PC-9 (cell line): Measurements from ENCODE around the gene GSTO1. TPM values are rescaled to one million over a fixed set of nuclear protein-coding genes. Genes with fewer than 3 reads are reported as not detected.
A peak's percentile ranks its signal among the peaks of the same experiment; 100 is the strongest.

ENCODE experiments used
- BruUV-seq: library from RNA; stranded (reverse); fragments of 400-500 nt; replicated peaks from 2 replicates; lab custom pipeline; 2021; lab: Mats Ljungman, UMichigan
- CTCF ChIA-PET: fragments of 300-600 bp; sonication (Branson Sonifier 250); formaldehyde crosslinking; loops from one replicate; lab custom pipeline; 2022; ENCODE audit warnings: antibody characterized with exemption; lab: Charles Lee
- POLR2A ChIA-PET: fragments of 300-600 bp; sonication (Branson Sonifier 250); formaldehyde crosslinking; loops from one replicate; lab custom pipeline; 2022; ENCODE audit warnings: antibody characterized with exemption; ENCODE audit not compliant: unreplicated experiment; lab: Charles Lee
- DNase-seq, 2 experiments: peaks; one replicate each; pipeline versions ENCODE4 v3.0.0 to v3.0.0-alpha.2; 2015 to 2022; ENCODE audit warnings: mixed read lengths in 1 of 2
- H2AFZ ChIP-seq: fragments of 200-600 bp; sonication (generic); 2 replicates; pipeline ENCODE4 v1.8.1; 2017; ENCODE audit warnings: antibody characterized with exemption
- H3F3A ChIP-seq: fragments of 200-600 bp; sonication (generic); 2 replicates; pipeline ENCODE4 v1.8.1; 2017; ENCODE audit warnings: antibody characterized with exemption, mild to moderate bottlenecking, low read depth; ENCODE audit not compliant: insufficient read depth
- H3K27ac ChIP-seq: fragments of 200-600 bp; sonication (generic); 2 replicates; pipeline ENCODE4 v1.6.1; 2016; ENCODE audit warnings: mixed run types
- H3K27me3 ChIP-seq: fragments of 200-600 bp; sonication (generic); 2 replicates; pipeline ENCODE4 v1.6.1; 2016; ENCODE audit warnings: low read depth, mixed run types; ENCODE audit not compliant: insufficient read depth
- H3K36me3 ChIP-seq: fragments of 200-600 bp; sonication (generic); 2 replicates; pipeline ENCODE4 v1.6.1; 2016; ENCODE audit warnings: low read depth, mixed run types
- H3K4me1 ChIP-seq: fragments of 200-600 bp; sonication (generic); replicated peaks from 2 replicates; pipeline ENCODE4 v1.6.1; 2016; ENCODE audit warnings: mixed run types; ENCODE audit not compliant: insufficient read depth
- H3K4me2 ChIP-seq: fragments of 200-600 bp; sonication (generic); 2 replicates; pipeline ENCODE4 v1.6.1; 2017; ENCODE audit warnings: mixed run types
- H3K4me3 ChIP-seq: fragments of 200-600 bp; sonication (generic); 2 replicates; pipeline ENCODE4 v1.6.1; 2016; ENCODE audit warnings: mixed run types
- H3K79me2 ChIP-seq: fragments of 200-600 bp; sonication (generic); 2 replicates; pipeline ENCODE4 v1.6.1; 2017; ENCODE audit warnings: low read depth, mixed run types
- H3K9me2 ChIP-seq: fragments of 200-600 bp; sonication (generic); 2 replicates; pipeline ENCODE4 v1.8.1; 2017; ENCODE audit warnings: mild to moderate bottlenecking; ENCODE audit not compliant: insufficient read depth
- H3K9me3 ChIP-seq: fragments of 200-600 bp; sonication (generic); 2 replicates; pipeline ENCODE4 v1.8.1; 2016; ENCODE audit warnings: low read depth; ENCODE audit not compliant: insufficient read depth
- H4K20me1 ChIP-seq: fragments of 200-600 bp; sonication (generic); 2 replicates; pipeline ENCODE4 v1.8.1; 2017; ENCODE audit not compliant: insufficient read depth
- CTCF ChIP-seq: fragments of 200-600 bp; sonication (generic); conservative IDR thresholded peaks from 2 replicates; pipeline ENCODE4 v1.6.1; 2017; ENCODE audit warnings: mixed run types, antibody characterized with exemption, mild to moderate bottlenecking, moderate library complexity
- EZH2 ChIP-seq: fragments of 200-600 bp; sonication (generic); IDR thresholded peaks from 2 replicates; pipeline ENCODE4 v1.8.0; 2017; ENCODE audit warnings: antibody characterized with exemption, low read depth
- intact Hi-C: fragments of 100-400 bp; cut with micrococcal nuclease; formaldehyde crosslinking; loops from one replicate; pipeline ENCODE4 v1.10.0; 2022; ENCODE audit not compliant: unreplicated experiment
- total RNA-seq: library from RNA; stranded (reverse); gene quantifications from 2 replicates; pipeline ENCODE4 v1.2.3, GENCODE V29; 2021

Gene GSTO1
- total RNA-seq, 1 experiment from 2014 or later = 77.3 TPM

- ChIA-PET CTCF (no interaction called here), POLR2A (no interaction called here)
- intact Hi-C loops = no loop called here
- H3K4me3 ChIP-seq = no peak overlapping the region
- H3K9me2 ChIP-seq = no peaks in the 10 kb centered on the region
- no peaks in the 10 kb centered on the region for H4K20me1 ChIP-seq
- no peak overlapping the region for H3K27ac ChIP-seq
- H3K9me3 ChIP-seq = no peaks in the 10 kb centered on the region
- TF ChIP-seq CTCF (no peak), EZH2 (no peak)
- H3F3A ChIP-seq = no peaks in the 10 kb centered on the region
- no peak overlapping the region for H3K4me2 ChIP-seq
- H2AFZ ChIP-seq = no peak overlapping the region
- no peaks in the 10 kb centered on the region for H3K79me2 ChIP-seq
- no peaks in the 10 kb centered on the region for H3K4me1 ChIP-seq
- DNase-seq = no peak
- no peaks in the 10 kb centered on the region for H3K27me3 ChIP-seq
- no TSS peak for BruUV-seq
- H3K36me3 ChIP-seq = no peaks in the 10 kb centered on the region
These were observed 31.4 kb upstream of the GSTO1 start for GRCh38 chr10:104223304-104223703.

GRCh38 chr10:104230490-104230889, 24.2 kb upstream of the GSTO1 start:
- no peaks in the 10 kb centered on the region for H3K27me3 ChIP-seq
- DNase-seq = no peak
- no peaks in the 10 kb centered on the region for H3F3A ChIP-seq
- H3K36me3 ChIP-seq = no peaks in the 10 kb centered on the region
- TF ChIP-seq EZH2 (no peak), CTCF (no peak)
- no TSS peak for BruUV-seq
- ChIA-PET CTCF (no interaction called here), POLR2A (interaction anchor here (0.6 to 0.7 kb wide), 2 partner anchors 110 to 360 kb away, joined by 3 to 4 read pairs; no protein-coding TSS in a partner anchor)
- intact Hi-C loops = no loop called here
- H3K27ac ChIP-seq = no peak overlapping the region
- H3K4me1 ChIP-seq = 0 out of 2 replicates have a peak, but pooled peaks cover 7% of the 10 kb centered on the region
- H3K4me3 ChIP-seq = no peak overlapping the region
- no peaks in the 10 kb centered on the region for H3K9me2 ChIP-seq
- no peaks in the 10 kb centered on the region for H3K9me3 ChIP-seq
- H3K79me2 ChIP-seq = no peaks in the 10 kb centered on the region
- H4K20me1 ChIP-seq = no peaks in the 10 kb centered on the region
- H3K4me2 ChIP-seq = no peak overlapping the region; the same call in 1 of the 2 replicates
- no peak overlapping the region for H2AFZ ChIP-seq

- Histone ChIP-seq H3K36me3 (no peaks in the 10 kb centered on the region), H3K9me2 (no peaks in the 10 kb centered on the region), H4K20me1 (no peaks in the 10 kb centered on the region), H3K27ac (0 out of 2 replicates have a peak within 1 kb of the TSS, but pooled peaks have one; percentile 10), H3K79me2 (no peaks in the 10 kb centered on the region), H3K27me3 (no peaks in the 10 kb centered on the region), H3K4me3 (peak within 1 kb of the TSS; percentile 74), H3K4me1 (0 out of 2 replicates have a peak, but pooled peaks cover 7% of the 10 kb centered on the region), H3F3A (no peaks in the 10 kb centered on the region), H2AFZ (peak within 1 kb of the TSS; percentile 97), H3K4me2 (peak within 1 kb of the TSS; percentile 92), H3K9me3 (no peaks in the 10 kb centered on the region)
- no TSS peak for BruUV-seq
- ChIA-PET POLR2A (interaction anchor here (0.6 kb wide), 4 partner anchors 23 to 205 kb away, joined by 3 to 11 read pairs (median 6); partner anchors contain the start of gene GSTO1), CTCF (interaction anchor here (1.8 kb wide), 1 partner anchor 42 kb away, joined by 5 read pairs; no protein-coding TSS in a partner anchor)
- intact Hi-C loops = loop anchor here (2.0 kb wide), 1 partner anchor 23 kb away; the partner anchor contains the start of gene GSTO1
- no peak for TF ChIP-seq EZH2
- no peak for TF ChIP-seq CTCF
- DNase-seq = peak; percentile 89 to 96
These were observed 22.7 kb upstream of the GSTO1 start, which contains the start of gene CFAP43 for GRCh38 chr10:104231784-104232612. CFAP43 (minus strand) TSS chr10:104232364; CDS start chr10:104232246, 118 bp downstream.
